ENCODE measurements around the gene RSPH1. TPM values are rescaled to one million over a fixed set of nuclear protein-coding genes. Genes with fewer than 3 reads are reported as not detected.

The RSPH1 gene
- total RNA-seq, 1 experiment from 2014 or later: 0.51 TPM

DNA sequence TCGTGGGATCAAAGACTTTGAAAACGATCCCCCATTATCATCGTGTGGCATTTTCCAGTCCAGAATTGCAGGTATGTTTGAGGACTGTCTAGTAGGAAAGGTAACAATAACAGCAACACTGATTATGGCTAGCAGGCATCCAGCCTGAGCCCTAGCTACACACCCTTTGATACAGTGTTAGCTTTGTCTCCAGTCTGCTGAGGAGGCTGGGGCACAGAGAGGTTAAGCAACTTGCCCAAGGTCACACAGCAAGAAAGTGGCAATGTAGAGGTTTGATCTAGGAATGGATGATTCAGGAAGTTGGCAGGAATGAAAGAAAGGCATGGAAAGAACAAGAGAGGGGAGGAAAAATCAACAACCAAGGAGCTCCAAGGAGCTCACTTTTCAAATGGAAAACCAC is 61.1 kb downstream of the RSPH1 start:
- TF ChIP-seq, protein P1, sequence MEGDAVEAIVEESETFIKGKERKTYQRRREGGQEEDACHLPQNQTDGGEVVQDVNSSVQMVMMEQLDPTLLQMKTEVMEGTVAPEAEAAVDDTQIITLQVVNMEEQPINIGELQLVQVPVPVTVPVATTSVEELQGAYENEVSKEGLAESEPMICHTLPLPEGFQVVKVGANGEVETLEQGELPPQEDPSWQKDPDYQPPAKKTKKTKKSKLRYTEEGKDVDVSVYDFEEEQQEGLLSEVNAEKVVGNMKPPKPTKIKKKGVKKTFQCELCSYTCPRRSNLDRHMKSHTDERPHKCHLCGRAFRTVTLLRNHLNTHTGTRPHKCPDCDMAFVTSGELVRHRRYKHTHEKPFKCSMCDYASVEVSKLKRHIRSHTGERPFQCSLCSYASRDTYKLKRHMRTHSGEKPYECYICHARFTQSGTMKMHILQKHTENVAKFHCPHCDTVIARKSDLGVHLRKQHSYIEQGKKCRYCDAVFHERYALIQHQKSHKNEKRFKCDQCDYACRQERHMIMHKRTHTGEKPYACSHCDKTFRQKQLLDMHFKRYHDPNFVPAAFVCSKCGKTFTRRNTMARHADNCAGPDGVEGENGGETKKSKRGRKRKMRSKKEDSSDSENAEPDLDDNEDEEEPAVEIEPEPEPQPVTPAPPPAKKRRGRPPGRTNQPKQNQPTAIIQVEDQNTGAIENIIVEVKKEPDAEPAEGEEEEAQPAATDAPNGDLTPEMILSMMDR (conservative IDR thresholded peaks at IDR 0.05; ENCODE audit: low read depth, low read length): no peak
- TF ChIP-seq EZH2 (IDR thresholded peaks at IDR 0.05; ENCODE audit: low read length, unreplicated experiment): no peak
- TF ChIP-seq EZH2phosphoT487 (IDR thresholded peaks at IDR 0.05; ENCODE audit: borderline replicate concordance, low read length): no peak
- H3K4me3 ChIP-seq (ENCODE audit: low read length): no peak overlapping the region
- H3K27ac ChIP-seq (ENCODE audit: low read length): no peak overlapping the region
- CTCF ChIA-PET: no interaction called here
- BruUV-seq (replicated peaks): no TSS peak
- H3K4me1 ChIP-seq (ENCODE audit: insufficient read depth, low read length): no peaks in the 10 kb centered on the region
- H3K27me3 ChIP-seq (ENCODE audit: low read length): 0 out of 2 replicates have a peak, but pooled peaks cover 7% of the 10 kb centered on the region
- no peak overlapping the region for H3K4me2 ChIP-seq (ENCODE audit: low read length)
- no peak for DNase-seq
- no peak overlapping the region for H3K9ac ChIP-seq (ENCODE audit: low read length)
- POLR2A ChIA-PET (ENCODE audit: unreplicated experiment): no interaction called here
- H3K9me2 ChIP-seq (replicated peaks; ENCODE audit: low read length): no peaks in the 10 kb centered on the region
- H4K20me1 ChIP-seq (ENCODE audit: low read length): no peaks in the 10 kb centered on the region
- ATAC-seq: no peak
- intact Hi-C loops (cut with micrococcal nuclease): no loop called here
- no peaks in the 10 kb centered on the region for H3K36me3 ChIP-seq (ENCODE audit: low read depth, low read length)
- H3K79me2 ChIP-seq (ENCODE audit: low read length): no peaks in the 10 kb centered on the region
- no peaks in the 10 kb centered on the region for H3F3A ChIP-seq (ENCODE audit: low read length, unreplicated experiment)
- H2AFZ ChIP-seq (ENCODE audit: low read length): no peak overlapping the region
- H3K9me3 ChIP-seq (ENCODE audit: low read length): no peaks in the 10 kb centered on the region

DNA sequence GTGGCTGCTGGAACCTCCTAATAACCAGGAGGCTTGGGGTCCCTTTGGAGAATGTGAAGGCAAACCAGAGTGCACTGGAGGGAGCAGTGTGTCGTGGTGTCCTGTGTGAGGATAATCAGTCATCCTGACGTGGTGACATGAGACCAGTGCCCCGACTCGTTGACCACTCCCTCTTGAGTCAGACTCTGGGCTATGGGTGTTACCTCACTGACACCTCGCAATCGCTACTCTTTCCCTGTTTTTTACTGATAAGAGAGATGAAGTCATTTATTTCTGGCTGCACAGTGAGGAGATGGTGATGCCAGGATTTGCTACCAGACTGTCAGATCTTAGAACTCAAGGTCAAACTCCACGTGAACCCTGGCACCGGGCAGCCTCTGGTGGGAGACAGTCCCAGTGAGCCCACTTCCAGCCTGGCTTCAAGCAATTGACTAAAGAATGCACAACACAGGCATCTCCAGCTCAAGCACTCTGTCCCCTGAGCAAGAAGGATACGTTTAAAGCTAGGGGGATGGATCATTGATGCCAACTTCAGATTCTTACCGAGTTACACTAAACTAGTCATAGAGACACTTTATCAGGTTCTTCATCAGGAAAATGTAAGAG is 62.0 kb downstream of the RSPH1 start:
- H3K27me3 ChIP-seq (ENCODE audit: low read length): 0 out of 2 replicates have a peak, but pooled peaks cover 7% of the 10 kb centered on the region
- no peak for TF ChIP-seq EZH2phosphoT487 (IDR thresholded peaks at IDR 0.05; ENCODE audit: borderline replicate concordance, low read length)
- TF ChIP-seq, protein P1 (conservative IDR thresholded peaks at IDR 0.05; ENCODE audit: low read depth, low read length): no peak
- TF ChIP-seq EZH2 (IDR thresholded peaks at IDR 0.05; ENCODE audit: low read length, unreplicated experiment): no peak
- ATAC-seq (no peak), DNase-seq (peak; percentile 17)
- BruUV-seq (replicated peaks): no TSS peak
- no peaks in the 10 kb centered on the region for H3K36me3 ChIP-seq (ENCODE audit: low read depth, low read length)
- no peaks in the 10 kb centered on the region for H3K4me1 ChIP-seq (ENCODE audit: insufficient read depth, low read length)
- H4K20me1 ChIP-seq (ENCODE audit: low read length): no peaks in the 10 kb centered on the region
- intact Hi-C loops (cut with micrococcal nuclease): no loop called here
- H3K4me3 ChIP-seq (ENCODE audit: low read length): no peak overlapping the region
- no peaks in the 10 kb centered on the region for H3K79me2 ChIP-seq (ENCODE audit: low read length)
- H2AFZ ChIP-seq (ENCODE audit: low read length): no peak overlapping the region
- H3K9me3 ChIP-seq (ENCODE audit: low read length): no peaks in the 10 kb centered on the region
- no peak overlapping the region for H3K9ac ChIP-seq (ENCODE audit: low read length)
- no peak overlapping the region for H3K27ac ChIP-seq (ENCODE audit: low read length)
- H3K9me2 ChIP-seq (replicated peaks; ENCODE audit: low read length): no peaks in the 10 kb centered on the region
- ChIA-PET CTCF (no interaction called here), POLR2A (ENCODE audit: unreplicated experiment) (no interaction called here)
- H3F3A ChIP-seq (ENCODE audit: low read length, unreplicated experiment): no peaks in the 10 kb centered on the region
- no peak overlapping the region for H3K4me2 ChIP-seq (ENCODE audit: low read length)

DNA sequence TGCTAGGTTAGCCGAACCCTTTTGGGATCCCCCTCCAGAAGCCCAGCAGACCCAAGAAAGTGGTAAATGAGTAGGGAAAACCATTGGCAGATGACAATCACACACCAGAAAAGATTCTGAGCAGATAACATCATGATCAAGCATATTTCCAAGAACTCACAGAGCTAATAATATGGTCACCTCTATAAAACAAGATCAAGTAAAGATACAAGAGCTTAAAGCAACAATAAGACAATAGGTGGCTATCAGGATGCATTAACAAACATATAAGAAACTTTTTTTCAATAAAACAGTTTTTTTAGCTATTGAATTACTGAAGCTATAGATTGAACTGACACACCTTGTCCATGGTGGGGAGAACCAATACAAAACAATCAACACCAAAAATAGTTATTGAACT is 63.3 kb downstream of the RSPH1 start:
- no peak overlapping the region for H3K27ac ChIP-seq (ENCODE audit: low read length)
- intact Hi-C loops (cut with micrococcal nuclease): no loop called here
- no peaks in the 10 kb centered on the region for H3K36me3 ChIP-seq (ENCODE audit: low read depth, low read length)
- no peak overlapping the region for H3K4me2 ChIP-seq (ENCODE audit: low read length)
- no peaks in the 10 kb centered on the region for H3F3A ChIP-seq (ENCODE audit: low read length, unreplicated experiment)
- H3K4me3 ChIP-seq (ENCODE audit: low read length): no peak overlapping the region
- ChIA-PET CTCF (no interaction called here), POLR2A (ENCODE audit: unreplicated experiment) (no interaction called here)
- TF ChIP-seq EZH2 (IDR thresholded peaks at IDR 0.05; ENCODE audit: low read length, unreplicated experiment) (no peak), EZH2phosphoT487 (IDR thresholded peaks at IDR 0.05; ENCODE audit: borderline replicate concordance, low read length) (no peak)
- TF ChIP-seq, protein P1 (conservative IDR thresholded peaks at IDR 0.05; ENCODE audit: low read depth, low read length): no peak
- H2AFZ ChIP-seq (ENCODE audit: low read length): no peak overlapping the region
- H3K79me2 ChIP-seq (ENCODE audit: low read length): no peaks in the 10 kb centered on the region
- 0 out of 2 replicates have a peak, but pooled peaks cover 7% of the 10 kb centered on the region for H3K27me3 ChIP-seq (ENCODE audit: low read length)
- no peaks in the 10 kb centered on the region for H3K9me2 ChIP-seq (replicated peaks; ENCODE audit: low read length)
- no peaks in the 10 kb centered on the region for H4K20me1 ChIP-seq (ENCODE audit: low read length)
- ATAC-seq (no peak), DNase-seq (no peak)
- no TSS peak for BruUV-seq (replicated peaks)
- no peak overlapping the region for H3K9ac ChIP-seq (ENCODE audit: low read length)
- no peaks in the 10 kb centered on the region for H3K9me3 ChIP-seq (ENCODE audit: low read length)
- no peaks in the 10 kb centered on the region for H3K4me1 ChIP-seq (ENCODE audit: insufficient read depth, low read length)
